Measurements from ENCODE around the gene EEF2K. TPM values are rescaled to one million over a fixed set of nuclear protein-coding genes. Genes with fewer than 3 reads are reported as not detected.
"Not testable (repeated sequence)": the region's sequence is repeated elsewhere in the genome, so short reads cannot be mapped to it uniquely, and the experiment has no call there.

Gene EEF2K
- total RNA-seq, 1 donor from 2014 or later: 29.5 TPM

GRCh38 chr16:22189473-22190080 is 16.5 kb upstream of the EEF2K start:
- DNase-seq (ENCODE audit: low read depth, low spot score): no peak

GRCh38 chr16:22190081-22190775 is 15.8 kb upstream of the EEF2K start:
- peak; percentile 98 for DNase-seq (ENCODE audit: low read depth, low spot score)

DNA sequence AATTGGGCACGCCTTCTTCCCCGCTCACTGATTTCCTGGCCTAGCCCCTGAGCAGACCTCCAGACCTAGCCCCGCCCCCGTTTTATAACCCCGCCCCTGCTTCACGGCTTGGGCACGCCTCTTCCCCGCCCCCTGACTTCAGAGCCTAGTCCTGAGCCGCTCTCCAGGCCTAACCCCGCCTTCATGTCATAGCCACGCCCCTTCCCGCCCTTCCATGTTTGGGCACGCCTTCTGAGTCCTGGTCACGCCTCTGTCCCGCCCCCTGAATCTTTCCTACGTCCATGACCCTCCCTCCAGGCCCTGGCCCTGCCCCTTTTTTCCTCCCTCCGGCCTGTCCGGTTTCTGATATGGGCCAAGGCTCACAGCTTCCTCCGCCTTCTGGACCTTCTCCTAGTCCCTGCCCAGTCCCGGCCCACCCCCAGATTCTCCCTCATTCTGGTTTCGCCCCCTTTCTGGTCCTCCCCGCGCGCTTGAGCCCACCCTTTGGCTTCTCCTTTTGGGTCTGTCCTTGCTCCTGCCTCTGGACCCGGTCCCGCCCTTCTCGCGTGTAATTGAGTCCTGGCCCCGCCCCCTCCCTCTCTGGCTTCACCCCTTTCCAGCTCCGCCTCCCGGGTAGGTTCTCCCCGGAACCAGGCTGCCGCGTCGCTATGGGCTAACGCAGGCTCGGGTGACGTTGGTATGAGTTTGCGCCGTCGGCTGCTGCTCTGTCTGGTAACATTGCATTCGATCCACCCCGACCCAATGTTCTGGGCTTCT is 15.1 kb upstream of the EEF2K start:
- DNase-seq (ENCODE audit: low read depth, low spot score): peak; percentile 98

GRCh38 chr16:22191532-22192260 is 14.4 kb upstream of the EEF2K start:
- DNase-seq (ENCODE audit: low read depth, low spot score): no peak

- DNase-seq (ENCODE audit: low read depth, low spot score): peak; percentile 97
Measured at GRCh38 chr16:22192261-22193062, 13.6 kb upstream of the EEF2K start.

DNA sequence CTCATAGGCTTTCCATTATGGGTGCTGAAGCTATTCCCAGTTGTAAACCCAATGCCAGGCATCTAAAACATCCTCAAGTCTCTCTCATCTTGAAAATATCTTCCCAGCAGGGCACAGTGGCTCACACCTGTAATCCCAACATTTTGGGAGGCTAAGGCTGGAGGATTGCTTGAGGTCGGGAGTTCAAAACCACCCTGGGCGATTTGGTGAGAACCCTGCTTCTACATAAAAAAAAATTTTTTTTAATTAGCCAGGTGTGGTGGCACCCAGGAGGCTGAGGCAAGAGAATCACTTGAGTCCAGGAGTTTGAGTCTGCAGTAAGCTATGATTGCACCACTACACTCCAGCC is 13.0 kb upstream of the EEF2K start:
- no peak for DNase-seq (ENCODE audit: low read depth, low spot score)

- no peak for DNase-seq (ENCODE audit: low read depth, low spot score)
Measured at GRCh38 chr16:22194707-22195444, 11.2 kb upstream of the EEF2K start.

- no peak for DNase-seq (ENCODE audit: low read depth, low spot score)
Measured at GRCh38 chr16:22195445-22195694, 10.7 kb upstream of the EEF2K start.

DNA sequence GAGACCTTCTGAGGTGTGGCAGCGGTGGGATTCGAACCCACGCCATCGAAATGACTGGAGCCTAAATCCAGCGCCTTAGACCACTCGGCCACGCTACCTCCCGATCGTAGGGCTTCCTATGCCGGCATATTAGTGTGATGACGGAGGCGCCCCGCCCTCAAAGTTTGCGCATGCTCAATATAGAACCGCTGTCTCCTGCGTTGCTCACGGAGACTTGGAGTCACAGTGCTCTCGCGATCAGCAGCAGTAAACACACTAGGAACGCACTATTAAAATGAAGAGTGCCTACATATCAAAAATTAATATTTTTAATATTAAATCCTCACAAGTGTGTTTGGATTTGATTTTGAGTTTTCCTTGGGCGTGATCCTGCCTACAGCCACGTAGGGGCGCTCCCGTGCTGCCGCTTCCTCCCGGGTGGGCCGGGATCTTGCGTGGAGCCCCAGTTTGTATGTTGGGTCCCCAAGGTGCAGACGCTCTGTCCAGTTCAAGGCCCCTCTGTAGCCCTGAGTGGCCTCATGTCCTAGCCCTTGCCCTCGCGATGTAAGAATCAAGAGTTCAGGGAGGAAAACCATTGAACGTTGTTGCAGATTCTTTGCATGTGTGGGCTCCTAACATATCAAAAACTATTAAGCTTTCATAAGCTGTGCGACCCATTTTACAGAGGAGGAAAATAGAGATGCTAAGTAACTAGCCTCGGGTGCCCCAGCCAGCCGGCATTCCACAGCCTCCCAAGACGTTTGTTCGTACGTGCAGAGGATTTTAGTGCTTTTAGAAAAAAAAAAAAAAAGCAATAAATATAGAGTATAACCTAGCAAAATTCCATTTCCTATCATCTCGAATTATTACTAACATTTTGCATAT is 10.2 kb upstream of the EEF2K start:
- peak; percentile 56 for DNase-seq (ENCODE audit: low read depth, low spot score)

- DNase-seq (ENCODE audit: low read depth, low spot score): not testable (repeated sequence)
Measured at GRCh38 chr16:22196559-22197168, 9.4 kb upstream of the EEF2K start.

DNA sequence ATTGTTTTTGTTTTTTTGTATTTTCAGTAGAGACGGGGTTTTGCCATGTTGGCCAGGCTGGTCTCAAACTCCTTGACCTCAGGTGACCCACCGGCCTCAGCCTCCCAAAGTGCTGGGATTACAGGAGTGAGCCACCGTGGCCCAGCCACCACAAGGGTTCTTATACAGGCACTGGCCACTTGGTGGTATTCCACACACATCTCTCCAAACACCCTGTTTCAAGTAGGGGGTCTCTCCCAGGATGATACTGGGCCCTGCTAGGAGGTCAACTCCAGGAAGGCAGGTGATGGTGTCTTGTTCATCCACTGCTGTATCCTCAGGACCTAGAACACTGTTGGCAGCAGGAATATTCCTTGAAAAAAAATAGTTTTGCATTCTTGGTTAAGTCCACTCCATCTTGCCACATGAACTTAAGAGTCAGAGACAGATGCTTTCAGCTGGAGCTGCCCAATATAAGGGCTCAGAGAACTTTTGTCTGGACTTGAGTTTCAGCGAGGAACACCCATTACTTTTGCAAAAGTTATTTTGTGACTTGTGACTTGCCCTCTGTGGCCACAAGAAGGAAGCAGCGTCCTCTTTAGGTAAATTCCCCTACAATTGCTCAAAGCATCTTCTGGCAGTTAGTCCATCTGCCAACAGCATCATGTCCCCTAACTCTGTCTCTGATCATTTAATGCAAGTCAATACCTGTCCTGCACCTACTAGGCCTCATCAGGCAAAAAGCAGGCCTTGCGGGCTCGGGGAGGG is 7.4 kb upstream of the EEF2K start:
- DNase-seq (ENCODE audit: low read depth, low spot score): no peak

DNA sequence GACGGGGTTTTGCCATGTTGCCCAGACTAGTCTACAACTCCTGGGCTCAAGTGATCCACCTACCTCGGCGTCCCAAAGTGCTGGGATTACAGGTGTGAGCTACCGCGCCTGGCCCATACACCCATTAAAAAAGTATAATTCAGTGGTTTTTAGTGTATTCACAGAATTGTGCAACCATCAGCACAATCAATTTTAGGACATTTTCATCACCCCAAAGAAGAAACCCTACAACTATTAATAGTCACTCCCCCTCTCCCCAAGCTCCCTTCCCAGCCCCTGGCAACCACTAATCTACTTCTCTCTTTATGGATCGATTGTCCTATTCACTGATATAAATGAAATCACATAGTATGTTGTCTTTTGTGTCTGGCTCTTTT is 3.8 kb upstream of the EEF2K start:
- DNase-seq (ENCODE audit: low read depth, low spot score): no peak

DNA sequence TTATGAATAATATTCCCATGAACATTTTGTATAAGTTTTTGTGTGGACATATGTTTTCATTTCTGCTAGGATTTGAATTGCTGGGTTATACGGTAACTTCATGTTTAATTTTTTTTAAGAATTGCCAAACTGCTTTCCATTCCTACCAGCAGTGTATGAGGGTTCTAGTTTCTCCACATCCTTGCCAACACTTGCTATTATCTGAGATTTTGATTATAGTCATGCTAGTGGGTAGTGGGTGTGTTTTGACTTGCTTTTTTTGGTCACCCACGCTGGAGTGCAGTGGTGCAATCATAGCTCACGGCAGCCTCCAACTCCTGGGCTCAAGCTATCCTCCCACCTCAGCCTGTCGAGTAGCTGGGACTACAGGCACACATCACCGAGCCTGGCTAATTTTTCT is 3.0 kb upstream of the EEF2K start:
- DNase-seq (ENCODE audit: low read depth, low spot score): no peak

GRCh38 chr16:22204091-22204655 is 1.9 kb upstream of the EEF2K start:
- DNase-seq (ENCODE audit: low read depth, low spot score): no peak

DNA sequence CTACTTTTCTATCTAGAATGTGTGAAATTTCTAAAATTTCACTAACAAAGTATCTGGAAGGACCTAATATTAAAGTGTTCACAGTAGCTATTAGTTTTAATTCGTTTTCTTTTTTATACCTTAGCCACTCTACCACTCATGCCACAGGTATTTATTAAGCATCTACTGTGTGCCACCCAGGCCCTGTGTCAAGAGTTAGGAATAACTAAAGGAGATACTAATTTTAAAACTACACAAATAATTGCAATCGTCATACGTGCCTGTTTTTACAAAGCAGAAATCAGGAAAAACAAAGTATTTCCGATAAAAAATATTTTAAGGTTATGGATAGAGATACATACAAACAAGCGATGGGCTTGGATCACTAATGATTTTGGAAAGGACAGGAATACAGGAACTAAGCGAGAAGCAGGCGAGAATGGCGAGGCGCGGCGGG is 483 bp upstream of the EEF2K start:
- no peak for DNase-seq (ENCODE audit: low read depth, low spot score)

- peak; percentile 46 for DNase-seq (ENCODE audit: low read depth, low spot score)
Measured at GRCh38 chr16:22206842-22207714, 1.0 kb downstream of the EEF2K start.

GRCh38 chr16:22207715-22208360 is 1.8 kb downstream of the EEF2K start:
- no peak for DNase-seq (ENCODE audit: low read depth, low spot score)
